HG02678 (cell line): Measurements from ENCODE around the gene RBMS1.

Source experiments
- ATAC-seq: cut with Tn5 transposase; IDR thresholded peaks from one replicate; pipeline ENCODE4 v1.9.1; 2021; ENCODE audit warnings: mild to moderate bottlenecking, moderate library complexity; ENCODE audit not compliant: unreplicated experiment

Gene RBMS1

GRCh38 chr2:160493227-160494028, at the start of gene RBMS1:
Gene RBMS1, minus strand, starts transcription at chr2:160493807. Its CDS starts 444 bp downstream, at chr2:160493363.
- peak; percentile 53 for ATAC-seq

GRCh38 chr2:160541745-160542144, 48.1 kb upstream of the RBMS1 start:
- no peak for ATAC-seq

- no peak for ATAC-seq
Observed at GRCh38 chr2:160538559-160539355, 45.1 kb upstream of the RBMS1 start.

GRCh38 chr2:160538115-160538514, 44.5 kb upstream of the RBMS1 start:
- ATAC-seq: no peak

- ATAC-seq: no peak
Observed at GRCh38 chr2:160534996-160535395, 41.4 kb upstream of the RBMS1 start.

GRCh38 chr2:160534249-160534648, 40.6 kb upstream of the RBMS1 start:
- ATAC-seq: no peak

- ATAC-seq: no peak
Observed at GRCh38 chr2:160533482-160533881, 39.9 kb upstream of the RBMS1 start.

- ATAC-seq: no peak
Observed at GRCh38 chr2:160532388-160532787, 38.8 kb upstream of the RBMS1 start.

- no peak for ATAC-seq
Observed at GRCh38 chr2:160522951-160523710, 29.5 kb upstream of the RBMS1 start.

GRCh38 chr2:160517731-160518130, 24.1 kb upstream of the RBMS1 start:
- no peak for ATAC-seq

GRCh38 chr2:160516547-160517365, 23.1 kb upstream of the RBMS1 start:
- peak; percentile 60 for ATAC-seq

- no peak for ATAC-seq
Observed at GRCh38 chr2:160515120-160515519, 21.5 kb upstream of the RBMS1 start.

GRCh38 chr2:160513120-160513519, 19.5 kb upstream of the RBMS1 start:
- no peak for ATAC-seq

GRCh38 chr2:160512491-160512890, 18.9 kb upstream of the RBMS1 start:
- no peak for ATAC-seq

- ATAC-seq: no peak
Observed at GRCh38 chr2:160510617-160511016, 17.0 kb upstream of the RBMS1 start.

GRCh38 chr2:160509016-160509415, 15.4 kb upstream of the RBMS1 start:
- ATAC-seq: no peak

GRCh38 chr2:160507464-160507863, 13.9 kb upstream of the RBMS1 start:
- no peak for ATAC-seq

- ATAC-seq: no peak
Observed at GRCh38 chr2:160507046-160507407, 13.4 kb upstream of the RBMS1 start.

GRCh38 chr2:160506371-160507045, 12.9 kb upstream of the RBMS1 start:
- no peak for ATAC-seq

GRCh38 chr2:160505256-160505655, 11.6 kb upstream of the RBMS1 start:
- no peak for ATAC-seq
